H9 (cell line): ENCODE measurements around the gene OAS3. TPM values are rescaled to one million over a fixed set of nuclear protein-coding genes. Genes with fewer than 3 reads are reported as not detected.

ENCODE experiments used
- DNase-seq: peaks from one replicate; pipeline ENCODE4 v3.0.0-alpha.2; 2017
- H2AFZ ChIP-seq: one replicate; pipeline ENCODE4 v1.6.1; 2013; ENCODE audit warnings: mild to moderate bottlenecking, low read length, control low read depth, moderate library complexity
- H2AK5ac ChIP-seq: 2 replicates; pipeline ENCODE4 v1.6.1; 2013; ENCODE audit warnings: low read length, control low read depth, mixed read lengths; ENCODE audit not compliant: insufficient read length
- H2BK120ac ChIP-seq: one replicate; pipeline ENCODE4 v1.6.1; 2013; ENCODE audit warnings: low read depth, mild to moderate bottlenecking, low read length, control low read depth, inconsistent platforms; ENCODE audit not compliant: poor library complexity, severe bottlenecking
- H2BK12ac ChIP-seq: 2 replicates; pipeline ENCODE4 v1.6.1; 2013; ENCODE audit warnings: low read length, control low read depth, mixed read lengths, low read depth; ENCODE audit not compliant: insufficient read length
- H2BK15ac ChIP-seq: 2 replicates; pipeline ENCODE4 v1.6.1; 2013; ENCODE audit warnings: low read depth, low read length, control low read depth
- H2BK20ac ChIP-seq: one replicate; pipeline ENCODE4 v1.6.1; 2013; ENCODE audit warnings: low read depth, mild to moderate bottlenecking, low read length, control low read depth, inconsistent platforms; ENCODE audit not compliant: poor library complexity, severe bottlenecking
- H2BK5ac ChIP-seq: 2 replicates; pipeline ENCODE4 v1.6.1; 2013; ENCODE audit warnings: low read length, control low read depth, mixed read lengths; ENCODE audit not compliant: insufficient read length
- H3K14ac ChIP-seq: 2 replicates; pipeline ENCODE4 v1.6.1; 2013; ENCODE audit warnings: low read length, control low read depth; ENCODE audit not compliant: insufficient read depth
- H3K18ac ChIP-seq: 2 replicates; pipeline ENCODE4 v1.6.1; 2013; ENCODE audit warnings: low read depth, mild to moderate bottlenecking, mixed read lengths, low read length, control low read depth; ENCODE audit not compliant: insufficient read length
- H3K23ac ChIP-seq: 2 replicates; pipeline ENCODE4 v1.6.1; 2013; ENCODE audit warnings: low read length, control low read depth, mixed read lengths, low read depth; ENCODE audit not compliant: insufficient read length
- H3K23me2 ChIP-seq: 2 replicates; pipeline ENCODE4 v1.6.1; 2013; ENCODE audit warnings: low read depth, mild to moderate bottlenecking, mixed read lengths, low read length, control low read depth; ENCODE audit not compliant: insufficient read length, poor library complexity, severe bottlenecking
- H3K27ac ChIP-seq: 2 replicates; pipeline ENCODE4 v1.5.1; 2013; ENCODE audit warnings: low read length, control low read depth, mixed read lengths, low read depth; ENCODE audit not compliant: insufficient read length
- H3K27me3 ChIP-seq: 2 replicates; pipeline ENCODE4 v1.6.1; 2013; ENCODE audit warnings: low read length, control low read depth, inconsistent platforms; ENCODE audit not compliant: insufficient read depth
- H3K4ac ChIP-seq: 2 replicates; pipeline ENCODE4 v1.6.1; 2013; ENCODE audit warnings: low read depth, mild to moderate bottlenecking, control low read depth, inconsistent platforms, low read length, moderate library complexity
- H3K4me1 ChIP-seq: 2 replicates; pipeline ENCODE4 v1.6.1; 2013; ENCODE audit warnings: low read length, control low read depth, inconsistent platforms; ENCODE audit not compliant: insufficient read depth
- H3K4me2 ChIP-seq: 2 replicates; pipeline ENCODE4 v1.6.1; 2013; ENCODE audit warnings: low read length, control low read depth, mixed read lengths; ENCODE audit not compliant: insufficient read length, insufficient read depth
- H3K56ac ChIP-seq: 2 replicates; pipeline ENCODE4 v1.6.1; 2013; ENCODE audit warnings: low read depth, mild to moderate bottlenecking, mixed read lengths, low read length, control low read depth; ENCODE audit not compliant: insufficient read length
- H3K79me1 ChIP-seq: 2 replicates; pipeline ENCODE4 v1.6.1; 2013; ENCODE audit warnings: low read depth, mild to moderate bottlenecking, moderate library complexity, low read length, control low read depth, inconsistent platforms; ENCODE audit not compliant: insufficient read depth, poor library complexity, severe bottlenecking
- H3K79me2 ChIP-seq: 2 replicates; pipeline ENCODE4 v1.6.1; 2013; ENCODE audit warnings: low read length, control low read depth, inconsistent platforms; ENCODE audit not compliant: insufficient read depth
- H3K9ac ChIP-seq: 2 replicates; pipeline ENCODE4 v1.6.1; 2013; ENCODE audit warnings: low read length, control low read depth, mixed read lengths; ENCODE audit not compliant: insufficient read length; ENCODE audit errors: extremely low read depth
- H3K9me3 ChIP-seq: one replicate; pipeline ENCODE4 v1.6.1; 2013; ENCODE audit warnings: low read depth, low read length, inconsistent platforms; ENCODE audit not compliant: control insufficient read depth
- H3T11ph ChIP-seq: one replicate; pipeline ENCODE4 v1.6.1; 2013; ENCODE audit warnings: mild to moderate bottlenecking, low read length, control low read depth, inconsistent platforms
- H4K20me1 ChIP-seq: one replicate; pipeline ENCODE4 v1.6.1; 2013; ENCODE audit not compliant: control insufficient read depth, insufficient read length, insufficient read depth
- H4K5ac ChIP-seq: 2 replicates; pipeline ENCODE4 v1.6.1; 2013; ENCODE audit warnings: low read depth, mild to moderate bottlenecking, mixed read lengths, low read length, control low read depth; ENCODE audit not compliant: insufficient read length
- H4K8ac ChIP-seq: replicated peaks from 2 replicates; pipeline ENCODE4 v1.6.1; 2013; ENCODE audit warnings: low read length, control low read depth, mixed read lengths, low read depth; ENCODE audit not compliant: insufficient read length
- H4K91ac ChIP-seq: 2 replicates; pipeline ENCODE4 v1.6.1; 2013; ENCODE audit warnings: low read depth, mild to moderate bottlenecking, moderate library complexity, mixed read lengths, low read length, control low read depth; ENCODE audit not compliant: insufficient read length
- H3K27ac Mint-ChIP-seq, 3 experiments: 2 replicates in 2 of 3; 3 replicates in 1 of 3; pipeline ENCODE4 v1.8.0; 2020 to 2021; ENCODE audit warnings: mixed read lengths in 3 of 3, mild to moderate bottlenecking in 1 of 3, moderate library complexity in 1 of 3
- H3K27me3 Mint-ChIP-seq: 2 replicates; pipeline ENCODE4 v1.8.0; 2021; ENCODE audit warnings: low read depth, mild to moderate bottlenecking, moderate library complexity, mixed read lengths
- H3K36me3 Mint-ChIP-seq, 3 experiments: 2 replicates in 2 of 3; 3 replicates in 1 of 3; pipeline ENCODE4 v1.8.0; 2020 to 2021; ENCODE audit warnings: low read depth in 3 of 3, mixed read lengths in 3 of 3; ENCODE audit not compliant: insufficient read depth in 1 of 3
- H3K4me1 Mint-ChIP-seq, 2 experiments: 2 replicates each; pipeline ENCODE4 v1.8.0; 2020; ENCODE audit warnings: mixed read lengths in 2 of 2
- H3K4me3 Mint-ChIP-seq, 2 experiments: 2 replicates in 1 of 2; 3 replicates in 1 of 2; pipeline ENCODE4 v1.8.0; 2020 to 2021; ENCODE audit warnings: mild to moderate bottlenecking in 2 of 2, mixed read lengths in 2 of 2, moderate library complexity in 1 of 2
- H3K9me3 Mint-ChIP-seq, 2 experiments: 2 replicates in 1 of 2; 3 replicates in 1 of 2; pipeline ENCODE4 v1.8.0; 2020; ENCODE audit warnings: mild to moderate bottlenecking in 2 of 2, mixed read lengths in 2 of 2, moderate library complexity in 1 of 2
- CTCF ChIP-seq: fragments of 200-600 bp; sonication (generic); conservative IDR thresholded peaks from 3 replicates; pipeline ENCODE4 v1.8.0; 2021; ENCODE audit warnings: antibody characterized with exemption, mild to moderate bottlenecking
- WGBS: extraction: QIAGEN DNeasy Blood & Tissue Kit; methylation state at CpG from one replicate; pipeline ENCODE4 v1.1.7; 2013; ENCODE audit warnings: missing lambda C conversion rate, low lambda C conversion rate, mixed read lengths; ENCODE audit not compliant: insufficient read length; ENCODE audit errors: extremely low coverage; 5-methylcytosine and 5-hydroxymethylcytosine counted together
- total RNA-seq: library from RNA; stranded (reverse); gene quantifications from 2 replicates; pipeline ENCODE4 v1.2.1, GENCODE V29; 2021

Gene OAS3
- total RNA-seq, 1 experiment from 2014 or later, result 0.81 TPM

- H2BK15ac ChIP-seq, result no peak overlapping the region
- TF ChIP-seq CTCF, result no peak
- no peak overlapping the region for H4K8ac ChIP-seq
- H3K56ac ChIP-seq, result no peak overlapping the region
- no peak overlapping the region for H2BK20ac ChIP-seq
- no peak overlapping the region for H2BK5ac ChIP-seq
- H3K27me3 ChIP-seq, result no peaks in the 10 kb centered on the region
- no peaks in the 10 kb centered on the region for H3K4me1 ChIP-seq
- no peak overlapping the region for H3T11ph ChIP-seq
- H3K9me3 ChIP-seq, result no peaks in the 10 kb centered on the region
- H2AFZ ChIP-seq, result no peak overlapping the region
- no peak overlapping the region for H4K5ac ChIP-seq
- H4K20me1 ChIP-seq, result no peaks in the 10 kb centered on the region
- Mint-ChIP-seq H3K27ac (no peak overlapping the region), H3K4me1 (peaks cover 0 to 2% of the 10 kb centered on the region in 2 experiments; a peak in 1 of 4 replicates), H3K27me3 (peaks cover 11% of the 10 kb centered on the region), H3K4me3 (no peak overlapping the region), H3K9me3 (peaks cover 4 to 14% of the 10 kb centered on the region in 2 experiments; a peak in 4 of 5 replicates), H3K36me3 (peaks cover 0 to 5% (median 2%) of the 10 kb centered on the region in 3 experiments; a peak in 5 of 7 replicates)
- H3K79me1 ChIP-seq, result no peaks in the 10 kb centered on the region
- no peaks in the 10 kb centered on the region for H3K79me2 ChIP-seq
- no peak overlapping the region for H3K23ac ChIP-seq
- H2AK5ac ChIP-seq, result no peak overlapping the region
- peaks cover 3% of the 10 kb centered on the region for H3K23me2 ChIP-seq
- no peak overlapping the region for H3K4ac ChIP-seq
- no peak overlapping the region for H3K27ac ChIP-seq
- no peak overlapping the region for H3K9ac ChIP-seq
- no peak overlapping the region for H2BK120ac ChIP-seq
- H3K14ac ChIP-seq, result no peak overlapping the region
- WGBS, result no CpG with 5 or more reads among the region's 4 CpGs
- H4K91ac ChIP-seq, result no peak overlapping the region
- DNase-seq, result no peak
- no peak overlapping the region for H2BK12ac ChIP-seq
- no peak overlapping the region for H3K18ac ChIP-seq
- no peak overlapping the region for H3K4me2 ChIP-seq
These were observed 26.6 kb downstream of the OAS3 start for GRCh38 chr12:112964915-112965314.
